Progenitor cell of endocrine pancreas (in vitro differentiated cells): Measurements from ENCODE around the gene TGFBR1. TPM values are rescaled to one million over a fixed set of nuclear protein-coding genes. Genes with fewer than 3 reads are reported as not detected.

Experiments
- DNase-seq: peaks from one replicate; pipeline ENCODE4 v3.0.0; 2021; ENCODE audit warnings: low spot score; ENCODE audit not compliant: unreplicated experiment
- H3K27ac Mint-ChIP-seq: 2 replicates; pipeline ENCODE4 v1.8.0; 2021; ENCODE audit warnings: mild to moderate bottlenecking, moderate library complexity, mixed read lengths
- H3K27me3 Mint-ChIP-seq: 2 replicates; pipeline ENCODE4 v1.8.0; 2021; ENCODE audit warnings: mixed read lengths
- H3K36me3 Mint-ChIP-seq: 2 replicates; pipeline ENCODE4 v1.8.0; 2022; ENCODE audit warnings: mixed read lengths; ENCODE audit not compliant: insufficient read depth
- H3K4me1 Mint-ChIP-seq: 2 replicates; pipeline ENCODE4 v1.8.0; 2021; ENCODE audit warnings: low read depth, mixed read lengths
- H3K4me3 Mint-ChIP-seq: 2 replicates; pipeline ENCODE4 v1.8.0; 2021; ENCODE audit warnings: low read depth, mild to moderate bottlenecking, moderate library complexity, mixed read lengths
- H3K9me3 Mint-ChIP-seq: 2 replicates; pipeline ENCODE4 v1.8.0; 2021; ENCODE audit warnings: low read depth, mixed read lengths
- CTCF ChIP-seq: fragments of 200-600 bp; sonication (generic); IDR thresholded peaks from one replicate; pipeline ENCODE4 v1.5.0; 2021; ENCODE audit warnings: antibody characterized with exemption, mild to moderate bottlenecking; ENCODE audit not compliant: unreplicated experiment
- total RNA-seq: library from RNA; stranded (reverse); gene quantifications from 2 replicates; pipeline ENCODE4 v1.2.1, GENCODE V29; 2021

The TGFBR1 gene
- total RNA-seq, 1 donor from 2014 or later: 93.8 TPM

- no peak for TF ChIP-seq CTCF
- DNase-seq: no peak
- H3K27ac Mint-ChIP-seq: no peak overlapping the region
- peaks cover 41% of the 10 kb centered on the region for H3K4me1 Mint-ChIP-seq
- peaks cover 14% of the 10 kb centered on the region for H3K27me3 Mint-ChIP-seq
- H3K36me3 Mint-ChIP-seq: peaks cover 2% of the 10 kb centered on the region
- H3K9me3 Mint-ChIP-seq: no peaks in the 10 kb centered on the region
- no peak overlapping the region for H3K4me3 Mint-ChIP-seq
Measured at GRCh38 chr9:99108131-99108530, 3.2 kb downstream of the TGFBR1 start.

GRCh38 chr9:99109522-99109921, 4.6 kb downstream of the TGFBR1 start:
- peaks cover 2% of the 10 kb centered on the region for H3K36me3 Mint-ChIP-seq
- H3K27me3 Mint-ChIP-seq: peaks cover under 1% of the 10 kb centered on the region
- no peak for TF ChIP-seq CTCF
- DNase-seq: no peak
- H3K27ac Mint-ChIP-seq: no peak overlapping the region
- H3K4me3 Mint-ChIP-seq: no peak overlapping the region
- H3K9me3 Mint-ChIP-seq: no peaks in the 10 kb centered on the region
- peaks cover 36% of the 10 kb centered on the region for H3K4me1 Mint-ChIP-seq

GRCh38 chr9:99112750-99113413, 8.0 kb downstream of the TGFBR1 start:
- H3K36me3 Mint-ChIP-seq: peaks cover 2% of the 10 kb centered on the region
- no peak overlapping the region for H3K27ac Mint-ChIP-seq
- H3K4me1 Mint-ChIP-seq: peaks cover 26% of the 10 kb centered on the region
- DNase-seq: no peak
- no peak for TF ChIP-seq CTCF
- no peaks in the 10 kb centered on the region for H3K9me3 Mint-ChIP-seq
- no peaks in the 10 kb centered on the region for H3K27me3 Mint-ChIP-seq
- no peak overlapping the region for H3K4me3 Mint-ChIP-seq

GRCh38 chr9:99113414-99114048, 8.6 kb downstream of the TGFBR1 start:
- Mint-ChIP-seq H3K27me3 (no peaks in the 10 kb centered on the region), H3K36me3 (peaks cover 2% of the 10 kb centered on the region), H3K4me1 (peaks cover 26% of the 10 kb centered on the region), H3K9me3 (no peaks in the 10 kb centered on the region), H3K27ac (no peak overlapping the region), H3K4me3 (no peak overlapping the region)
- no peak for DNase-seq
- no peak for TF ChIP-seq CTCF

GRCh38 chr9:99114049-99114440, 9.1 kb downstream of the TGFBR1 start:
- Mint-ChIP-seq H3K4me3 (no peak overlapping the region), H3K27me3 (no peaks in the 10 kb centered on the region), H3K27ac (no peak overlapping the region), H3K9me3 (no peaks in the 10 kb centered on the region), H3K4me1 (peaks cover 26% of the 10 kb centered on the region), H3K36me3 (peaks cover 2% of the 10 kb centered on the region)
- TF ChIP-seq CTCF: no peak
- no peak for DNase-seq
